ENCODE data around the gene COLEC11. TPM values are rescaled to one million over a fixed set of nuclear protein-coding genes. Genes with fewer than 3 reads are reported as not detected.

Gene COLEC11
- polyA plus RNA-seq, 1 donor (not counting 4 experiments of a cell fraction or from before 2014, with no cell fraction given) = not detected

- no peak overlapping the region for H3K27ac ChIP-seq (ENCODE audit: control insufficient read depth, insufficient read depth, low read length)
- H3K4me2 ChIP-seq (ENCODE audit: control insufficient read depth, extremely low read depth, insufficient read depth, low read depth, low read length) = peak overlapping the region; percentile 31
- peaks cover 12% of the 10 kb centered on the region for H3K4me1 ChIP-seq (ENCODE audit: control insufficient read depth, extremely low read depth, insufficient read depth, low read length)
- TF ChIP-seq EZH2 (IDR thresholded peaks at IDR 0.05; ENCODE audit: low read length) = no peak
- TF ChIP-seq, protein P1, sequence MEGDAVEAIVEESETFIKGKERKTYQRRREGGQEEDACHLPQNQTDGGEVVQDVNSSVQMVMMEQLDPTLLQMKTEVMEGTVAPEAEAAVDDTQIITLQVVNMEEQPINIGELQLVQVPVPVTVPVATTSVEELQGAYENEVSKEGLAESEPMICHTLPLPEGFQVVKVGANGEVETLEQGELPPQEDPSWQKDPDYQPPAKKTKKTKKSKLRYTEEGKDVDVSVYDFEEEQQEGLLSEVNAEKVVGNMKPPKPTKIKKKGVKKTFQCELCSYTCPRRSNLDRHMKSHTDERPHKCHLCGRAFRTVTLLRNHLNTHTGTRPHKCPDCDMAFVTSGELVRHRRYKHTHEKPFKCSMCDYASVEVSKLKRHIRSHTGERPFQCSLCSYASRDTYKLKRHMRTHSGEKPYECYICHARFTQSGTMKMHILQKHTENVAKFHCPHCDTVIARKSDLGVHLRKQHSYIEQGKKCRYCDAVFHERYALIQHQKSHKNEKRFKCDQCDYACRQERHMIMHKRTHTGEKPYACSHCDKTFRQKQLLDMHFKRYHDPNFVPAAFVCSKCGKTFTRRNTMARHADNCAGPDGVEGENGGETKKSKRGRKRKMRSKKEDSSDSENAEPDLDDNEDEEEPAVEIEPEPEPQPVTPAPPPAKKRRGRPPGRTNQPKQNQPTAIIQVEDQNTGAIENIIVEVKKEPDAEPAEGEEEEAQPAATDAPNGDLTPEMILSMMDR (optimal IDR thresholded peaks at IDR 0.05 in 1 of 3, IDR thresholded peaks at IDR 0.05 in 1 of 3, conservative IDR thresholded peaks at IDR 0.05 in 1 of 3; ENCODE audit: extremely low read depth in 1 of 3, insufficient read depth in 2 of 3, low read length in 3 of 3) = no peak
- no peaks in the 10 kb centered on the region for H3K79me2 ChIP-seq (ENCODE audit: control insufficient read depth, insufficient read depth, low read length)
- FAIRE-seq (peak; percentile 5), DNase-seq (ENCODE audit: low read depth, low spot score) (no peak)
- H2AFZ ChIP-seq (ENCODE audit: control insufficient read depth, low read length) = no peak overlapping the region
- no peaks in the 10 kb centered on the region for H3K9me3 ChIP-seq (ENCODE audit: control insufficient read depth, low read depth, low read length)
- no peaks in the 10 kb centered on the region for H4K20me1 ChIP-seq (ENCODE audit: control insufficient read depth, extremely low read depth, insufficient read depth, low read length)
- H3K36me3 ChIP-seq (ENCODE audit: control insufficient read depth in 2 of 2, extremely low read depth in 1 of 2, insufficient read depth in 2 of 2, low read length in 2 of 2) = no peaks in the 10 kb centered on the region
- H3K9me1 ChIP-seq (ENCODE audit: control insufficient read depth, extremely low read depth, insufficient read depth, low read length) = no peaks in the 10 kb centered on the region
- H3K9ac ChIP-seq (ENCODE audit: control insufficient read depth, extremely low read depth, insufficient read depth, low read length) = no peak overlapping the region
- dilution Hi-C loops (cut with MboI; ENCODE audit: extremely low pct_ligation_motif_present, low sequenced_read_pairs) = no loop called here
- H3K4me3 ChIP-seq (ENCODE audit: control insufficient read depth in 2 of 3, extremely low read depth in 1 of 3, insufficient read depth in 2 of 3, low read depth in 1 of 3, low read length in 3 of 3) = no peak overlapping the region
- no peaks in the 10 kb centered on the region for H3K27me3 ChIP-seq (ENCODE audit: control insufficient read depth, extremely low read depth, insufficient read depth, low read length)
Observed at GRCh38 chr2:3667151-3667631, 72.3 kb downstream of the COLEC11 start.

DNA sequence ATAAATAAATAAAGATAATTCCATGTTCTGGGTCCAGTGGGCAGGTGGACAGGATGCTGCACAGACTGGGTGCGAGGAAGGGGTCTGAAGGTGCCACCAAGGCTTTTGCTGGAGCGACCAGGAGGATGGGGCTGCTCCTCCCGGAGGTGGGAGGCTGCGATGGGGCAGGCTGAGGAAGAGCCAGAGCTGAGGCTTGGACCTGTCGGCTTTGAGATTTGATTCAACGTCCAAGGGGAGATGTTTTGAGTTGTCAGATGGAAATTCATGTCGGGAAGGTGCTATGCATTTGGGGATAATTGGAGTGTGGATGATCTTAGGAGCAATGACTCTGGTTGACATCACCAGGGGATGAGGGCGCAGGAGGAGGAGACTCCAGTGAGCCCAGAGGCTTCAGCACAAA lies 74.7 kb downstream of the COLEC11 start:
- H3K9me3 ChIP-seq (ENCODE audit: control insufficient read depth, low read depth, low read length) = no peaks in the 10 kb centered on the region
- H3K27me3 ChIP-seq (ENCODE audit: control insufficient read depth, extremely low read depth, insufficient read depth, low read length) = no peaks in the 10 kb centered on the region
- dilution Hi-C loops (cut with MboI; ENCODE audit: extremely low pct_ligation_motif_present, low sequenced_read_pairs) = no loop called here
- no peaks in the 10 kb centered on the region for H3K36me3 ChIP-seq (ENCODE audit: control insufficient read depth in 2 of 2, extremely low read depth in 1 of 2, insufficient read depth in 2 of 2, low read length in 2 of 2)
- no peaks in the 10 kb centered on the region for H4K20me1 ChIP-seq (ENCODE audit: control insufficient read depth, extremely low read depth, insufficient read depth, low read length)
- no peaks in the 10 kb centered on the region for H3K9me1 ChIP-seq (ENCODE audit: control insufficient read depth, extremely low read depth, insufficient read depth, low read length)
- DNase-seq (ENCODE audit: low read depth, low spot score) (no peak), FAIRE-seq (no peak)
- H3K27ac ChIP-seq (ENCODE audit: control insufficient read depth, insufficient read depth, low read length) = no peak overlapping the region
- TF ChIP-seq, protein P1 (optimal IDR thresholded peaks at IDR 0.05 in 1 of 3, IDR thresholded peaks at IDR 0.05 in 1 of 3, conservative IDR thresholded peaks at IDR 0.05 in 1 of 3; ENCODE audit: extremely low read depth in 1 of 3, insufficient read depth in 2 of 3, low read length in 3 of 3) = no peak
- TF ChIP-seq EZH2 (IDR thresholded peaks at IDR 0.05; ENCODE audit: low read length) = no peak
- H3K4me1 ChIP-seq (ENCODE audit: control insufficient read depth, extremely low read depth, insufficient read depth, low read length) = no peaks in the 10 kb centered on the region
- no peaks in the 10 kb centered on the region for H3K79me2 ChIP-seq (ENCODE audit: control insufficient read depth, insufficient read depth, low read length)
- no peak overlapping the region for H3K4me2 ChIP-seq (ENCODE audit: control insufficient read depth, extremely low read depth, insufficient read depth, low read depth, low read length)
- H3K4me3 ChIP-seq (ENCODE audit: control insufficient read depth in 2 of 3, extremely low read depth in 1 of 3, insufficient read depth in 2 of 3, low read depth in 1 of 3, low read length in 3 of 3) = no peak overlapping the region
- no peak overlapping the region for H3K9ac ChIP-seq (ENCODE audit: control insufficient read depth, extremely low read depth, insufficient read depth, low read length)
- H2AFZ ChIP-seq (ENCODE audit: control insufficient read depth, low read length) = no peak overlapping the region

Data from keratinocyte (primary cell).